ENCODE results near the gene MYRIP. TPM values are rescaled to one million over a fixed set of nuclear protein-coding genes. Genes with fewer than 3 reads are reported as not detected.
"Not testable (repeated sequence)": the region's sequence is repeated elsewhere in the genome, so short reads cannot be mapped to it uniquely, and the experiment has no call there.

Gene MYRIP
- total RNA-seq, 1 experiment from 2014 or later: 0.11 TPM

GRCh38 chr3:39814007-39814406 lies 4.6 kb downstream of the MYRIP start:
- Histone ChIP-seq H3K4me1 (replicated peaks) (no peaks in the 10 kb centered on the region), H3K36me3 (no peaks in the 10 kb centered on the region), H3K27me3 (replicated peaks) (peaks cover 11% of the 10 kb centered on the region), H3K4me3 (no peak overlapping the region), H3K9me3 (replicated peaks) (no peaks in the 10 kb centered on the region), H3K27ac (no peak overlapping the region)
- DNase-seq (ENCODE audit: low read depth in 1 of 2, low spot score in 2 of 2): no peak

DNA sequence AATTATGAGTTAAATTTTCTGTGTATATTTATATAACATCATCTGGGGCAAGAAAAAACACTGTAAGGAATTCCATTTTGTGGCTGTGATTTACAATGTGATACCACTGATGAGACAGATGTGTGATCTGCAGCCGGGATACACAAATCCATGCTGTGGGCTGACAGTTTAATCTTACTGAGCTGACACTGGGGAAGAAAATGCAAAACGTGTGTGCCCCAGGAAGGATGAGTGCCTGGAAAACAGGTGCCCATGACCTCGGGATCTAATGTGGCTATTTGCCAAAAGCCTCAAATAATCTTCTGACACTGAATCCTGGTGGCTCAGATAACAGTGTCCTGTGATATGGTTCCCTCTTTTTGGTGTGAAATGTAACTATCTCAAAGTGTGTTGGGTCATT lies 10.5 kb downstream of the MYRIP start:
- H3K36me3 ChIP-seq: no peaks in the 10 kb centered on the region
- DNase-seq (ENCODE audit: low read depth in 1 of 2, low spot score in 2 of 2): no peak
- H3K27me3 ChIP-seq (replicated peaks): no peaks in the 10 kb centered on the region
- H3K27ac ChIP-seq: no peak overlapping the region
- no peak overlapping the region for H3K4me3 ChIP-seq
- no peaks in the 10 kb centered on the region for H3K9me3 ChIP-seq (replicated peaks)
- no peaks in the 10 kb centered on the region for H3K4me1 ChIP-seq (replicated peaks)

DNA sequence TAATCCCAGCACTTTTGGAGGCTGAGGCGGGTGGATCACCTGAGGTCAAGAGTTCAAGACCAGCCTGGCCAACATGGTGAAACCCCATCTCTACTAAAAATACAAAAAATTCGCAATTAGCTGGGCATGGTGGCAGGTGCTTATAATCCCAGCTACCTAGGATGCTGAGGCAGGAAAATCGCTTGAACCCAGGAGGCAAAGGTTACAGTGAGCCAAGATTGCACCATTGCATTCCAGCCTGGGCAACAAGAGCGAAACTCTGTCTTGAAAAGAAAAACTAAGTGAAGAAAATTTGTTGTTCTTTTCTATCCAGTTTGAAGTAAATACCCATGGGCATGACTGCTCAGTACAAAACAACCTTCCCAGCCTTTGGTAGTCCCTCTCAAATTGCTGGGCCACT lies 24.4 kb downstream of the MYRIP start:
- H3K27me3 ChIP-seq (replicated peaks); H3K36me3 ChIP-seq; H3K9me3 ChIP-seq (replicated peaks); H3K27ac ChIP-seq; DNase-seq (ENCODE audit: low read depth in 1 of 2, low spot score in 2 of 2); H3K4me3 ChIP-seq; H3K4me1 ChIP-seq (replicated peaks): not testable (repeated sequence)

GRCh38 chr3:39839484-39839883 lies 30.1 kb downstream of the MYRIP start:
- Histone ChIP-seq H3K27ac (no peak overlapping the region), H3K9me3 (replicated peaks) (no peaks in the 10 kb centered on the region), H3K4me3 (no peak overlapping the region), H3K36me3 (no peaks in the 10 kb centered on the region), H3K4me1 (replicated peaks) (no peaks in the 10 kb centered on the region), H3K27me3 (replicated peaks) (no peaks in the 10 kb centered on the region)
- DNase-seq (ENCODE audit: low read depth in 1 of 2, low spot score in 2 of 2): no peak

DNA sequence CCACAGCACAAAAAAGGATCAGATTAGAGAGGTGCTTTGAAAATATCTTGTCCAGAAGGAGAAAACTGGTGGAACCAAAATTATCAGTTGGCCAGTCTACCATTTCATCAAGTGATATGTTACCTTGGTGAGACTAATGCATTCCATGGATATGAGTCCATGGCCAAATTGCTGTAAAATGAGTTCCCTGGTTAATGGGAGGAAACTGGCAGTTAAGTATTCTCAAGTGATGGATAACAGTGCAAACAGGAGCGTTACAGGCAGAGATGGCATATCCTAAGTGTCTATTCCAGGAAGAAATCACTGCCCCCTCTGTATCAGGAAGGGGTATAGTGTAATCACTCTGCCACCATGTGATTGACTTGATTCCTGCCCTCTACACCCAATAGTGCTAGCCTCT lies 34.0 kb downstream of the MYRIP start:
- Histone ChIP-seq H3K4me1 (replicated peaks) (no peaks in the 10 kb centered on the region), H3K9me3 (replicated peaks) (no peaks in the 10 kb centered on the region), H3K36me3 (no peaks in the 10 kb centered on the region), H3K4me3 (no peak overlapping the region), H3K27me3 (replicated peaks) (no peaks in the 10 kb centered on the region), H3K27ac (no peak overlapping the region)
- DNase-seq (ENCODE audit: low read depth in 1 of 2, low spot score in 2 of 2): no peak

GRCh38 chr3:39848365-39848764 lies 39.0 kb downstream of the MYRIP start:
- Histone ChIP-seq H3K27ac (no peak overlapping the region), H3K4me1 (replicated peaks) (no peaks in the 10 kb centered on the region), H3K27me3 (replicated peaks) (no peaks in the 10 kb centered on the region), H3K4me3 (no peak overlapping the region), H3K9me3 (replicated peaks) (no peaks in the 10 kb centered on the region), H3K36me3 (no peaks in the 10 kb centered on the region)
- DNase-seq (ENCODE audit: low read depth in 1 of 2, low spot score in 2 of 2): no peak

GRCh38 chr3:39849992-39850715 lies 40.7 kb downstream of the MYRIP start:
- no peaks in the 10 kb centered on the region for H3K4me1 ChIP-seq (replicated peaks)
- H3K27ac ChIP-seq: no peak overlapping the region
- H3K9me3 ChIP-seq (replicated peaks): no peaks in the 10 kb centered on the region
- H3K36me3 ChIP-seq: no peaks in the 10 kb centered on the region
- no peak for DNase-seq (ENCODE audit: low read depth in 1 of 2, low spot score in 2 of 2)
- no peak overlapping the region for H3K4me3 ChIP-seq
- no peaks in the 10 kb centered on the region for H3K27me3 ChIP-seq (replicated peaks)

- no peaks in the 10 kb centered on the region for H3K4me1 ChIP-seq (replicated peaks)
- H3K4me3 ChIP-seq: no peak overlapping the region
- no peaks in the 10 kb centered on the region for H3K36me3 ChIP-seq
- no peak overlapping the region for H3K27ac ChIP-seq
- H3K27me3 ChIP-seq (replicated peaks): no peaks in the 10 kb centered on the region
- H3K9me3 ChIP-seq (replicated peaks): no peaks in the 10 kb centered on the region
- no peak for DNase-seq (ENCODE audit: low read depth in 1 of 2, low spot score in 2 of 2)
Observed at GRCh38 chr3:39850716-39851032, 41.3 kb downstream of the MYRIP start.

DNA sequence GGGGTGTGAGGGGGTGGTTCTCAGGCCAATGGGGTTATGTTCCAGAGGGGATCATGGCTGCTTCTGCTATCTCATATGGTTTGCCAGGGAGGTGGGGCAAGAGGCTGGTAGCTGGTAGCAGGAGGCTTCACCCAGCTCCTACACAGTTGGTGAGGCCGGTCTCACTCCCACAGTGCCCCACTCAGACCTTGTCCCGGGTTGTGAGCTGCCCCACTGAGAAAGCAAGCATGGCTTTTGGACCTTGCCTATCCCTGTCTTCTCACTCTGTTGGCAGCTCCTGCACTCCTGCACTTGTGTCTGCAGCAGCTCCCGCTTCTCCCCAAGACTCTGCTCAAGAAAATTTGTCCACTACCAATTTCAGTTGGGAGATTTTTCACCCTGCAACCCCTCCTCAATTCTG lies 46.1 kb downstream of the MYRIP start:
- no peak for DNase-seq (ENCODE audit: low read depth in 1 of 2, low spot score in 2 of 2)
- Histone ChIP-seq H3K27me3 (replicated peaks) (no peaks in the 10 kb centered on the region), H3K4me1 (replicated peaks) (no peaks in the 10 kb centered on the region), H3K4me3 (no peak overlapping the region), H3K27ac (no peak overlapping the region), H3K36me3 (no peaks in the 10 kb centered on the region), H3K9me3 (replicated peaks) (no peaks in the 10 kb centered on the region)

DNA sequence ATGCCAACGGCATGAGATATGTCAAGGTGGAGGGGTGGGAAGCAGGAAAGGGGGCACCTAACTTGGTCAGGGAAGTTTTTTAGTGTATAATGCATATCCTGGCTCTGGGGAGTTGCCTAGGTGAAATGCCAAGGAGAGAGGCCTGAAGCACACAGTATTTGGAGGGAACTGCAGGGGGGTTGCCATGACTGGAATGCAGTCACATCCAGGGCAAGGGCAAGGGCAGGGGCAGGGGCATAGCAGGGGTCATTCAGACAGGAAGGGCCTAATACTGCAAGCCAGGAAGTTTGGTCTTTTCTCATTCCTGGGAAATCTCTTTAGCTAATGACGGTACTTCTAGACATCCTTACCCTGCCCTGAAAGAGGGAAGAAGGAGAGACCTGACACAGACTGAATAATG lies 60.5 kb downstream of the MYRIP start:
- no peaks in the 10 kb centered on the region for H3K27me3 ChIP-seq (replicated peaks)
- no peak overlapping the region for H3K4me3 ChIP-seq
- H3K9me3 ChIP-seq (replicated peaks): no peaks in the 10 kb centered on the region
- H3K36me3 ChIP-seq: no peaks in the 10 kb centered on the region
- no peak for DNase-seq (ENCODE audit: low read depth in 1 of 2, low spot score in 2 of 2)
- H3K4me1 ChIP-seq (replicated peaks): no peaks in the 10 kb centered on the region
- H3K27ac ChIP-seq: no peak overlapping the region

- Histone ChIP-seq H3K9me3 (replicated peaks) (no peaks in the 10 kb centered on the region), H3K27ac (no peak overlapping the region), H3K36me3 (no peaks in the 10 kb centered on the region), H3K27me3 (replicated peaks) (no peaks in the 10 kb centered on the region), H3K4me3 (no peak overlapping the region), H3K4me1 (replicated peaks) (no peaks in the 10 kb centered on the region)
- DNase-seq (ENCODE audit: low read depth in 1 of 2, low spot score in 2 of 2): no peak
Observed at GRCh38 chr3:39870706-39871105, 61.3 kb downstream of the MYRIP start.

- no peaks in the 10 kb centered on the region for H3K4me1 ChIP-seq (replicated peaks)
- no peak overlapping the region for H3K4me3 ChIP-seq
- no peak overlapping the region for H3K27ac ChIP-seq
- no peak for DNase-seq (ENCODE audit: low read depth in 1 of 2, low spot score in 2 of 2)
- no peaks in the 10 kb centered on the region for H3K27me3 ChIP-seq (replicated peaks)
- no peaks in the 10 kb centered on the region for H3K36me3 ChIP-seq
- H3K9me3 ChIP-seq (replicated peaks): no peaks in the 10 kb centered on the region
Observed at GRCh38 chr3:39879581-39879980, 70.2 kb downstream of the MYRIP start.

GRCh38 chr3:39882111-39882510 lies 72.7 kb downstream of the MYRIP start:
- Histone ChIP-seq H3K4me1 (replicated peaks) (no peaks in the 10 kb centered on the region), H3K27me3 (replicated peaks) (no peaks in the 10 kb centered on the region), H3K36me3 (no peaks in the 10 kb centered on the region), H3K27ac (no peak overlapping the region), H3K4me3 (no peak overlapping the region), H3K9me3 (replicated peaks) (no peaks in the 10 kb centered on the region)
- no peak for DNase-seq (ENCODE audit: low read depth in 1 of 2, low spot score in 2 of 2)

- Histone ChIP-seq H3K36me3 (no peaks in the 10 kb centered on the region), H3K27me3 (replicated peaks) (no peaks in the 10 kb centered on the region), H3K4me3 (no peak overlapping the region), H3K9me3 (replicated peaks) (no peaks in the 10 kb centered on the region), H3K27ac (no peak overlapping the region), H3K4me1 (replicated peaks) (no peaks in the 10 kb centered on the region)
- DNase-seq (ENCODE audit: low read depth in 1 of 2, low spot score in 2 of 2): no peak
Observed at GRCh38 chr3:39892068-39892467, 82.7 kb downstream of the MYRIP start.

GRCh38 chr3:39896184-39896583 lies 86.8 kb downstream of the MYRIP start:
- H3K36me3 ChIP-seq: no peaks in the 10 kb centered on the region
- no peaks in the 10 kb centered on the region for H3K9me3 ChIP-seq (replicated peaks)
- H3K27me3 ChIP-seq (replicated peaks): no peaks in the 10 kb centered on the region
- H3K4me3 ChIP-seq: no peak overlapping the region
- DNase-seq (ENCODE audit: low read depth in 1 of 2, low spot score in 2 of 2): no peak
- no peak overlapping the region for H3K27ac ChIP-seq
- no peaks in the 10 kb centered on the region for H3K4me1 ChIP-seq (replicated peaks)

All from SJSA1 (cell line).